NCI-H187 treated with DMSO at 0.1 percent for 48 hours (cell line): ENCODE measurements around the gene ACAP2.
"Not testable (repeated sequence)": the region's sequence is repeated elsewhere in the genome, so short reads cannot be mapped to it uniquely, and the experiment has no call there.

Experiments
- DNase-seq: peaks from one replicate; lab custom pipeline; 2025; lab: John Stamatoyannopoulos, UW

The ACAP2 gene, protein sequence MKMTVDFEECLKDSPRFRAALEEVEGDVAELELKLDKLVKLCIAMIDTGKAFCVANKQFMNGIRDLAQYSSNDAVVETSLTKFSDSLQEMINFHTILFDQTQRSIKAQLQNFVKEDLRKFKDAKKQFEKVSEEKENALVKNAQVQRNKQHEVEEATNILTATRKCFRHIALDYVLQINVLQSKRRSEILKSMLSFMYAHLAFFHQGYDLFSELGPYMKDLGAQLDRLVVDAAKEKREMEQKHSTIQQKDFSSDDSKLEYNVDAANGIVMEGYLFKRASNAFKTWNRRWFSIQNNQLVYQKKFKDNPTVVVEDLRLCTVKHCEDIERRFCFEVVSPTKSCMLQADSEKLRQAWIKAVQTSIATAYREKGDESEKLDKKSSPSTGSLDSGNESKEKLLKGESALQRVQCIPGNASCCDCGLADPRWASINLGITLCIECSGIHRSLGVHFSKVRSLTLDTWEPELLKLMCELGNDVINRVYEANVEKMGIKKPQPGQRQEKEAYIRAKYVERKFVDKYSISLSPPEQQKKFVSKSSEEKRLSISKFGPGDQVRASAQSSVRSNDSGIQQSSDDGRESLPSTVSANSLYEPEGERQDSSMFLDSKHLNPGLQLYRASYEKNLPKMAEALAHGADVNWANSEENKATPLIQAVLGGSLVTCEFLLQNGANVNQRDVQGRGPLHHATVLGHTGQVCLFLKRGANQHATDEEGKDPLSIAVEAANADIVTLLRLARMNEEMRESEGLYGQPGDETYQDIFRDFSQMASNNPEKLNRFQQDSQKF

DNA sequence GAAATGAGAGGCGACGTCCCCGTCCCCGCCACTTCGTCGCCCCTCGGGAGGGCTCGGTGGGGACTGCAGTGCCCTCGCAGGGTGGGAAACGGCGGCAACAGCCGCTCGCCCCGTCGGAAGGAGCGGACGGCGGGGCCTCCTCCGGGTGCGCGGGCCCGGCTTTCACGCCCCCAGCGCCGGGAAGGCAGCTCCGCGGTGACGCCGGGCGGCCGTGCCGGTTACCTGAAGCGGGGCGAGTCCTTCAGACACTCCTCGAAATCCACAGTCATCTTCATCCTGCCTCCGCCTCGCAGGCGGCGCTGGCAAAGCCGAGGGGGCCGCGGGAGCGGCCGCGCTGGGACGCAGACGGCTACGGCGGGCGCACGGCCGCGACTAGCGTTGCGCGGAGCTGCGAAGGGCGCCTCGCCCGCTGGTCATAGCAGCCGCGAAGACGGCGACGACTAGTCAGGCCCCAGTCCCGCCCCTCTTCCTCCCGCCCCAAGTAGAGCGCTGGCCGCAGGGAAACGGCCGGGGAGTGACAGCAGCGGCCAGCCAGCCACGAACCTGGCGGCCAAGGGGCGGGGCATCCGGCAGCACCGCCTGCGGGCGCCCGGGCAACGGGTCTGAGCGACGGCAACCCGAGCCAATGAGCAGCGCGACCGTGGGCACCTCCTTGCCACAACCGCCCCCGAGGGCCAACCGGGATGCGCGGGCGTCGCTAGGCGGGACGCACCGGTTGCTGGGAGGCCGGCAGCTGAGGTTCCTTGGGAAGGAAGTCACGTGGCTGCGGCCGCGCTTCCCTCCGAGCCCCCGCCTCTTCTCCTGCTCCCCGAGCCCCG is at the start of gene ACAP2:
TSS of gene ACAP2 (minus strand) at position 448 of the 818 bp plus-strand sequence. CDS start at position 275, 173 bp downstream.
- peak; percentile 92 for DNase-seq

DNA sequence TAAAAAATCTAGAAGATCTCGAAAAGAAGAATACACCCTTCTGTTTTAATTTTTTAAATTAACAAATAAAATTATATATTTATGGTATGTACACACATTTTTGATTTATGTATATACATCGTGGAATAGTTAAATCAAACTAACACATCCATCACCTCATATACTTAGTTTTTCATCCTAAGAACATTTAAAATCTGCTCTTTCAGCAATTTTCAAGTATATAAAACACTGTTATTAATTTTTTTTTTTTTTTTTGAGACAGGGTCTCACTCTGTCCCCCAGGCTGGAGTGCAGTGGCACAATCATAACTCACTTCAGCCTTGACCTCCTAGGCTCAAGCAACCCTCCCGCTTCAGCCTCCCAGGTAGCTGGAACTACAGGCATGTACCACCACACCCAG is 32.8 kb upstream of the ACAP2 start:
- no peak for DNase-seq

DNA sequence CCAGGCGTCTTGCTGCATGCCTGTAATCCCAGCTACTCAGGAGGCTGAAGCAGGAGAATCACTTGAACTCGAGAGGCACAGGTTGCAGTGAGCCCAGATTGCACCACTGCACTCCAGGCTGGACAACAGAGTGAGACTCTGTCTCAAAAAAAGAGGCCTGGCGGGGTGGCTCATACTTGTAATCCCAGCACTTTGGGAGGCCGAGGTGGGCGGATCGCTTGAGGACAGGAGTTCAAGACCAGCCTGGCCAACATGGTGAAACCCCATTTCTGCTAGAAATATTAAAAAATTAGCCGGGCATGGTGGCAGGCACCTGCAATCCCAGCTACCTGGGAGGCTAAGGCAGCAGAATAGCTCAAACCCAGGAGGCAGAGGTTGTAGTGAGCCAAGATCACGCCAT is 32.3 kb upstream of the ACAP2 start:
- DNase-seq = not testable (repeated sequence)

DNA sequence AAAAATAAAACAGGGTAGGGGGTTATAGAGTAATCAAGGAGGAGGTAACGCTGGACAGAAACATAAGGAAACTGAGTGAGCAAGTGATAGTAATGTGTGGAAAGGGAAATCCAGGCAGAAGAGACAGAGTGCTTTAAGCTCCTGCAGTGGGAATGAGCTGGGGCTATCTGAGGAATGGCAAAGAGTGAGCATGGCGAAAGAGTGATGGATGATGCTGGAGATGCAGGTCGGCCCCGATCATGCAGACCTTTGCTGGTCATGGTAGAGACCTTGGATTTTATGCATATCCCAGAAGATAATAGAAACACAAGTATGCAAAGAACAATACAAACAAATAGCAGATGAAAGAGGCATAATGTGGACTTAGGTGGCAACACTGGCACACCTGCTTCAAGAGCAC is 26.0 kb upstream of the ACAP2 start:
- DNase-seq = no peak

DNA sequence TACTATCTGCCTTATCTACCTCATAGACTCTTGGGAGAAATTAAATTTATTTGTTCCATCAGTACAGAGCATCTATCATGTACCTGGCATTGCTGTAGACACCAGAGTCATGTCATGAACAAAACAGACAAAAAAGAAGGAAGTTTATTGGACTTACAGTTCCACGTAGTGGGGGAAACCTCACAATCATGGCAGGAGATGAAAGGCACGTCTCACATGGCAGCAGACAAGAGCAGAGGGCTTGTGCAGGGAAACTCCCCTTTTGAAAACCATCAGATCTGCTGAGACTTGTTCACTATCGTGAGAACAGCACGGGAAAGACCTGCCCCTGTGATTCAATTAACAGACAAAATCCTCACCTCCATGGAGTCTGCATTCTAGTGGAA is 25.6 kb upstream of the ACAP2 start:
- DNase-seq = no peak

DNA sequence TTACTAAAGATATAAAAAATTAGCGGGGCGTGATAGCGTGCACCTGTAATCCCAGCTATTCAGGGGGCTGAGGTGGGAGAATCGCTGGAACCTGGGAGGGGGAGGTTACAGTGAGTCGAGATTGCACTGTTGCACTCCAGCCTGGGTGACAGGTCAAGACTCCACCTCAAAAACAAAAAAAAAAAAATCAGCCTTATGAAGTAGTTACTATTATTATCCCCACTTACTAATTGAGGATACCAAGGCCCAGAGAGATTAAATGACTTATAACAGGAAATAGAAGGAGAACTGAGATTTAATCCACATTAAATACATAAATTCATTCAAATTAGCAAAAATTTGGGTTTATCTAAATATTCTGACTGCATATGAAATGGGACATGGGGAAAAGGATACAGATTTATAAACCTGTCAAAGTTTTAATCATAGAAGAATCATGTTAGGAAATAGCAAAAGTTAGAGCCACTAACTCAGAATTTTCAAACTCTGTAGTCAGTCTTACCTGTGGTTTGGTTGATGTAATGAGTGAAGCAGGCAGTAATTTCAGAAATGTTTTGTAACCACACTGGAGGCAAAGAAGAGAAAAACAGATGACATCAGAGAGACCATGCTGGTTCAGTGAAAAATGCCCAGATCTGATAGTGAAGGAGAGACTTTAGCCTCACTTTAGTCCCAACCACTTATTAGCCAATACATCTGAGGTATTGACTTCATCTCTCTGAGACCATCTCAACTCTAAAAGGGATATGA is 25.0 kb upstream of the ACAP2 start:
- no peak for DNase-seq

DNA sequence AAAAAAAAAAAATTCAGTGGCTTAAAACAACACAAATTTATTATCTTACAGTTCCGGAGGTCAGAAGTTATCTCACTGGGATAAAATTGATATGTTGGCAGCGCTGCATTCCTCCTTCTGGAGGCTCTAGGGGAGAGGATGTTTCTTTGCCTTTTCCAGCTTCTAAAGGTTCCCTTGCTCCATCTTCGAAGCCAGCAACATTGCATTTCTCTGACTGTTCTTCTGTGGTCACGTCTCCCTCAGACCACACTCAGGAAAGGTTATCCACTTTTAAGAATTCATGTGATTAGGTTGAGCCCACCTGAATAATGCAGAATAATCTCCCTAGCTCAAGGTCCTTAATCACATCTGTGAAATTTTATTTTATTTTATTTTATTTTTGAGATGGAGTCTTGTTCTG is 23.4 kb upstream of the ACAP2 start:
- no peak for DNase-seq

DNA sequence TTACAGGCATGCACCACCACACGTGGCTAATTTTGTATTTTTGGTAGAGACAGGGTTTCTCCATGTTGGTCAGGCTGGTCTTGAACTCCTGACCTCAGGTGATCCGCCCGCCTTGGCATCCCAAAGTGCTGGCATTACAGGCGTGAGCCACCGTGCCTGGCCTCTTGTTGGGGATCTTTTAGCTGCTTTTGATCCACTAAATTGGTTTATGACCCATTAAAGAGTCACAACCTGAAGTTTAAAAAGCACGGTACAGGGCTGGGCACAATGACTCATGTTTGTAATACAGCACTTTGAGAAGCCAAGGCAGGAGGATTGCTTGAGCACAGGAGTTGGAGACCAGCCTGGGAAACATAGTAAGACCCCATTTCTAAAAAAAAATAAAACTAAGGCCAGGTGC is 20.1 kb upstream of the ACAP2 start:
- DNase-seq = not testable (repeated sequence)

DNA sequence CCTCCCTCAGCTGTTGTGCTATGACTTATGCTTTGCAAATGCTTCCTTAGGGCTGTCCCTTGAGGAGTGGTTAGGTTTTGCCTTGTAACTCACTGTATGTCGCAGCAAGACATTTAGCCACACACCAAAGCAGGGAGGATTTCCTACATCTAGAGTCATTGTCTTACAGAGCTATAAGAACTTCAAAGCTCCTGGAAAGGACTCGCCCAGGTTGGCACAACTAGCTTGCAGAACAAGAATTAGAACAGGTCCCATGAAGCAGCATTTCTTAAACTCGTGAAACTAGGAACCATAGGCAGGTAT is 19.4 kb upstream of the ACAP2 start:
- DNase-seq = no peak

DNA sequence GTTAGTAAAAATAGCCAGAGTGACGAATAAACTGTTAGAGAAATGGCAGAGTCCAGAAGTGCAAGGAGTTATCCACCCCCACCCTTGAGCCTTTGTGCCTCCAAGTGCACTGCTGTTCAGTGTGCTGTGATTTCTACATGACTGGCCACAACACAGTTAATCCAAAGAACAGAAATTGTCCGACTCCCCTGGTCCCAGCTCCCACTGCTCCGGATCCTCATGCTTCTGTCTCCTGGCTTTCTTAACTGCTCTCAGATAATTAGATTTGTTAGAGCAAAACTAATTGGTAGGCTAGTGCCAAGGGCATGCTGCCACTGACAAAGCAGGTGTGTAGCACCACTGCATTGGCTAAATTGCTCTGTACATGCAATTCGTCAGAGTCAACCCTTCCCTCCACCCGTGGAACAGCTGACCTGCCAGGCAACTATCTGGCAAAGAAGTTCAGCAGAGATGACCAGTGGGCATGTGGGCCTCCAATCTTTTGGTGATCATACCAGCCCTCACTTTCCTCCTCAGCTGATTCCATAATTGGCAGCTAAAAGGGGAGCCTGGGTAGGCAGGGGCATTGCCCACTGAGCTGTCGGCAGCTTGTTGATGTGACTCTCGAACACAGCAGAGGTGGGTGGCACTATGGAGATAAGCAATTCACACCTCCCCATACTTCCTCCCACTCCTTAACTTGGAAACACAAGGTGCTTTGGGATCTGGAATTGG is 18.9 kb upstream of the ACAP2 start:
- DNase-seq = no peak

DNA sequence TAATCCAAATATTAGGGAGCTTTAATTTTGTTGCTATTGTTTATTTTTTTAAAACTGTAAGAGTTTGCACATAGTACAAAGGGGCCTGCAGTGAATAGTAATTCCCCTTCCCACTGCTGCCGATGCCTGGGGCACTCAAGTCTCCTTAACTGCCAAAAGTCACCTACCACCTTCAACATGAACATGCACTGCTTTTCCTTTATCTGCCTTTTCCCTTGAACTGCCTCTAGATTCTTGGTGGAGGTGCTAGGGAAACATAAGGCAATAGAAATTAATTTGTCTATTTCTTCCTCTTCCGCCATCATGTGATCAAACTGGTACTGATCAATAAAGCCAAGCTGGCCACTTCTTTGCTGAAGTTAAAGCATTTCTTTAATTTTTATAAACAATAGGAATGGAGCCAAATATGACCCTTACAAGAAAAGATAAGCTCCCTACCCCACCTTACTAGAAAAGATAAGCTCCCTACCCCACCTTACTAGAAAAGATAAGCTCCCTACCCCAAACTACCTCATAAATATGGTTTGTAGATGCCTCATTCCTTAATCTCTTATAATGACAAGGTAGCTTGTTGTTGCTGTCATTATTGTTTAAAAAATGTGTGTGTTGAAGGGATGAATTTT is 17.4 kb upstream of the ACAP2 start:
- no peak for DNase-seq

DNA sequence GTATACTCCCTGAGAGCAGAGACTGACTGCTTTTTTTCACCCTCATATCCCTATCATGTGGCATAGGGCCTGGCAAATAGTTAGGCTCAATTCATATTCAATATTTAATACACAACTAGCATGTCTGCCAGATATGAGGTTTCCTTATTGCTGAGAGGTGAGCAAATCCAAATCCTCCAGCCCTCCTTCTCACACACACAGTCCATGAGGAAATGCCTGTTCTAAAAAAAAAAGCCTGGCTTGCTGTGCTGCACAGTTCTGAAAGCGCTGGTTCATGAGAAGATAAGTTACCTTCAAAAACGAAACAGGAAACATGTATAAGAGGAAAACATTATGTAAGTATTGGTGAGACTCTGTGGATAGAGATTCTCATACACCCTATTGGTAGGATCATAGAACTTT is 15.5 kb upstream of the ACAP2 start:
- DNase-seq = no peak

DNA sequence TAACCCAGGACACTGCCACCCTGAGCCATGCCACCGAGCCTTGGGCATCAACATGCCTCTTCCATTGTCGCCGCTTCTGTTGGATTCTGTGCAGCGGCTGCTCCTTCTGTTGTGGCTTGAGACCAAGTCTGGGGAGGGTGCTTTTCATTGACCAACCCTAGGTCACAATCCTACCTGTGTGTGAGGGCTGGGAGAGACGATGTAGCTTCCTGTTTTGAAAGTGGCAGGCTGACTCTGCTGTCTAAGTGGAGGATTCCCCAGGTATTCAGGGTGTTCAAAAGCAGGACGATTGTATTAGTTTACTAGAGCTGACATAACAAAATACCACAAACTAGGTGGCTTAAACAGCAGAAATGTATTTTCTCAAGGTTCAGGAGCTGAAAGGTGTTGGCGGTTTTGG is 13.0 kb upstream of the ACAP2 start:
- no peak for DNase-seq

DNA sequence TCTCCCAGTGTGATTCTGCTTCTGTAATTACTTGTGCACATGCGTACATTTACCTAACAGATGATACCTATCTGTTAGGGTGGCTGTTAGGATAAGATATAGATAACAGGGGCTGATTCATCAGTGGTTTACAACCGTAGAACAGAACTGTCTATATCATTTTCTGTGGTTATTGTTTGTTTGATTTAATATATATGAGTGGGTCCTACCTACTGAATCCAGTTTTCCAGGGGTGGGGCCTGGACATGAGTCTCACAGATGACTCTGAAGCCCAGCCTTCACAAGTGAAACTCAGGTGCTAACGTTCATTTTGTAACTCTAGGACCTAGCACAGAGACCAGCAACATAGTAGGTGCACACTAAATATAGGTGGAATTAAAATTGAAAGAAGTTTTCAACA is 10.4 kb upstream of the ACAP2 start:
- DNase-seq = no peak

DNA sequence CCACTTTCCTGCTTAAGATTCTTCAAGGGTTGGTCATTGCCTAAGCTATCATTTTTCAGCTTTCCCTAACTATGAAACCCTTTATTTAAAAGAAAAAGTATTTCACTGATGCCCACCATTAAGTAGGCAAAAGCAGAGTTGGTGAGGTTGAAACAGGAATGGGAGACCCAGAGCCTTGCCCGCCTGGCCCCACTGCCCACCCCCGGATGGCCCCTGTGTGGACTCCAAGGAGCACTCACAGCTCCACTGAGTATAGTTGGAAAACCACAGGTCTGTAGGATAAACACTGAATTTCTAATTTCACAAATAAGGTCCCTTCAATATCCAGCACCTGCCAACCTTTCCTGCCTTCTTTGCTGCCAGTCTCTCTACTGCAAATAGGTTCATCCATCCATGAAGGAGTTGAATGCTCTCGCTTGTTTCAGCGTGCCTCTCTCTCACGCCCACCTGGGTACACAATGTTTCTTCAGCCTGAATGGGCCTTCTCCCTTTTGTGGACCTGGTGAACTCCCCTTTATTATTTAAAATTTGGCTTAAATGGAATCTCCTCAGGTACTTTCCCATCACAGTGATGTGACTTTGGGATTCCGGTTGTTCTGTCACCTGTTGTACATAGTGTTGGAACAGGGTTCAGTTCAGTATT is 8.7 kb upstream of the ACAP2 start:
- DNase-seq = peak; percentile 87

DNA sequence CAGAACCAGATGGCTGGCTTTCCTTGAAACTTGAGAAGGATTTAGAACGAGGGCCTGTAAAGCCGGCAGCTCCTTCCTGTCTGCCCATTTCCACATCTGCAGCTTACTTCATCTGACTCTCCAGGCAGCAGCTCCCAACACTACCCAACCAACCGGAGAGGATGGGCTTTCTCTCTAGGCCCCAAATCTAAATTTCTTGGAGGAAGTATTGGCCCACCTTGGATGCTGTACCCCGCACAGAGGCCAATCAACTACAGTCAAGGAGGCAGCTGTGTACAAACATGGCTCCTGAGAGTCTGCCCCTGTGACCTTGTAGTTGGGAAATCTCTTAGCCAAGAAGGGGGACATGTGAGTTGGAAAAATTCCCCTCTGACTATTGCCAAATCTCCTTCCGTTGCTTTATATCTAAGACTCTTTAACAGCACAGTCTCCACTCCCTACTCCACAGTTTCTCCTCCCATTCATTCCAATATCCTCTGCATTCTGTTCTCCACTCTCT is 8.0 kb upstream of the ACAP2 start:
- no peak for DNase-seq

DNA sequence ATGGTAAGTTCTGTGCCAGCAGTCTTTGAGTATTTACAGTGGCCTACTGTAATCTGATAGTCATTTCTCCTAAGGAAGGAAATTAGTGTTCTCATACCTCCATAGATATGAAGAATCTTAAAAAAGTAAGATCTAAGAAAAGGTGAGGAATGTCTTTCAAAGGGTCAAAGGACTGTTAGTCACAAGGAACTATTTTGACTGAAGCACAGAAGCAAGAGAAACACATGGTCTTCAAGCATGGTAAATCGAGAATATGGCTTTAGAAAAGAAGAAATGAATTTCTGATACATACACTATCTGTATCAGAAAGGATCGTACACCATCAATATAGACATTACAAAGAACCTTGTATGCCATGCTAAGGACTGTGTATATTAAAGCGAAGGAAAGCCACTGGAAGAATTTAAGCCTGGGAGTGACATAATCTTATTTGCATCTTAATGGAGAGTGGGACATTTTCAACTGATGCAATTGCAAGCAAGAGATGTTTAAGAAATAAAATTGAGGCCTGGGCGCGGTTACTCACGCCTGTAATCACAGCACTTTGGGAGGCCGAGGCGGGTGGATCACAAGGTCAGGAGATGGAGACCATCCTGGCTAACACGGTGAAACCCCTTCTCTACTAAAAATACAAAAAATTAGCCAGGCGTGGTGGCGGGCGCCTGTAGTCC is 5.5 kb upstream of the ACAP2 start:
- DNase-seq = no peak

DNA sequence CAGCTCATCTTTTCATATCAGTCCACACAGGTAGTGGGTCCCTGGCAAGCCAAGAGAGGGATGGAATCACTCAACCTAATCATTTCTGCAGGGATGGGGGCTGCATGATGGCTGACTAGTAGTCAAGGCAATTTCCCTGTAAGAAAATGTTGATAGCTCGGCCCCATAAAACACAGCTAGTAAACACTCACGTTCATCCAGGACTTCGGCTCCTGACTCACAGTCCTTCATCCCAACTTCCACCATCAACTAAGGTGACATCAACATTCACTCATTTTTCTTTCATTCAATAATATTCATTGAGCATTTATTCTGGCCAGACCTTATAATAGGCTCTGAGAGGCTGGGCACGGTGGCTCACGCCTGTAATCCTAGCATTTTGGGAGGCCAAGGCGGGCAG is 4.4 kb upstream of the ACAP2 start:
- no peak for DNase-seq

DNA sequence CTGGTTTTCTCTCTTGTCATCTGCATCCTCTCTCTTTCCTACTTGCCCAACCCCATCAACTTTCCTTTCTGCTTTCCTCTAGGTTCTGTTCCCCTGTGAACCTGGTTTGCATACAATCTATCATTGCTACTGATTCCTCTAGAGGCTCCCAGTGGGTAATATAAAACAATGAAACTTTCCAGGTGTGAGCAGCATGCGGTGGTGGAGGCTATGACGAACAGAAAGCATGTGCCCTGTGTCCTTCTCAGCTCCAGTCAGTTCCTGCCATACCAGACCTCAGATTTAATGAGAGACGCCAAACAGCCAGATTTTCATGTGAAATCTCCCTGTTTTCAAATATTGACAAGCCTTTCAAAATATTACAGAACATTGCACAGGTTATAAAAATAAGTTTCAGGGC is 3.5 kb upstream of the ACAP2 start:
- DNase-seq = no peak

DNA sequence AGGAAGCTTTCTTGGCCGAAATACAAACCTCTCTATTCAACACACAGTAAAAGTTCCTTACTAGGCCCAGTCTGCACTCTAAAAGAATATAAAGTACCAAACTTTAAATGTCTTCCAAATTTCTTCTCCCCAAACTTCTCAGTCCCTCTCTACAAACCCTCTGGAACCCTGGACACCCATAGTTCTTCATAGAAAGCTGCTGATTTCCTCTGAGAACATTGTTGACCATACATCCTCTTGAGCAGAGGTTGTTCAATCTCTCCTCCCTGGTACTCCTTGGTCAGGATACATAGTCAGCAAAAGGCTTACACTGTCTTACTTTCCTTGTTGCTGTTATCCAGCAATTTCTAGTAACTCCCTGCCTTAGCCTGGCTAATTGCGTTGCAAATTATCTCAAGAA is 3.1 kb upstream of the ACAP2 start:
- no peak for DNase-seq
